Measurements from ENCODE around the gene VRTN. TPM values are rescaled to one million over a fixed set of nuclear protein-coding genes. Genes with fewer than 3 reads are reported as not detected.

VRTN gene
- total and polyA plus RNA-seq, 2 experiments from 2014 or later, result 1.3 to 2.7 TPM

GRCh38 chr14:74360163-74360562 is 11.9 kb downstream of the VRTN start:
- TF ChIP-seq CTCF (IDR thresholded peaks at IDR 0.05; ENCODE audit: low read depth, low read length), result no peak
- Histone ChIP-seq H3K36me3 (no peaks in the 10 kb centered on the region), H3K4me1 (ENCODE audit: low read depth) (no peaks in the 10 kb centered on the region), H3K9me3 (ENCODE audit: low read depth) (no peaks in the 10 kb centered on the region), H3K27ac (no peak overlapping the region), H3K4me3 (no peak overlapping the region), H3K27me3 (no peaks in the 10 kb centered on the region)
- DNase-seq (ENCODE audit: low read depth in 1 of 2, low spot score in 1 of 2), result no peak

- peak; percentile 87 to 88 for DNase-seq (ENCODE audit: low read depth in 1 of 2, low spot score in 1 of 2)
- H3K27me3 ChIP-seq, result no peaks in the 10 kb centered on the region
- peak; percentile 99 for TF ChIP-seq CTCF (IDR thresholded peaks at IDR 0.05; ENCODE audit: low read depth, low read length)
These were observed 14.2 kb downstream of the VRTN start for GRCh38 chr14:74362361-74362915.

GRCh38 chr14:74364271-74364880 is 16.1 kb downstream of the VRTN start:
- H3K36me3 ChIP-seq, result no peaks in the 10 kb centered on the region
- H3K27me3 ChIP-seq, result no peaks in the 10 kb centered on the region
- no peaks in the 10 kb centered on the region for H3K4me1 ChIP-seq (ENCODE audit: low read depth)
- no peak for DNase-seq (ENCODE audit: low read depth in 1 of 2, low spot score in 1 of 2)
- H3K9me3 ChIP-seq (ENCODE audit: low read depth), result no peaks in the 10 kb centered on the region
- no peak for TF ChIP-seq CTCF (IDR thresholded peaks at IDR 0.05; ENCODE audit: low read depth, low read length)
- H3K4me3 ChIP-seq, result no peak overlapping the region
- no peak overlapping the region for H3K27ac ChIP-seq

More at GRCh38 chr14:74362361-74362915, 14.2 kb downstream of the VRTN start:
- Histone ChIP-seq H3K9me3 (ENCODE audit: low read depth) (no peaks in the 10 kb centered on the region), H3K4me3 (no peak overlapping the region), H3K27ac (no peak overlapping the region), H3K4me1 (ENCODE audit: low read depth) (no peaks in the 10 kb centered on the region), H3K36me3 (no peaks in the 10 kb centered on the region)

- no peak overlapping the region for H3K27ac ChIP-seq
- DNase-seq (ENCODE audit: low read depth in 1 of 2, low spot score in 1 of 2), result no peak
- no peak for TF ChIP-seq CTCF (IDR thresholded peaks at IDR 0.05; ENCODE audit: low read depth, low read length)
- no peaks in the 10 kb centered on the region for H3K9me3 ChIP-seq (ENCODE audit: low read depth)
- H3K4me1 ChIP-seq (ENCODE audit: low read depth), result no peaks in the 10 kb centered on the region
- H3K36me3 ChIP-seq, result no peaks in the 10 kb centered on the region
- no peaks in the 10 kb centered on the region for H3K27me3 ChIP-seq
- H3K4me3 ChIP-seq, result no peak overlapping the region
These were observed 19.8 kb downstream of the VRTN start for GRCh38 chr14:74368026-74368425.

- DNase-seq (ENCODE audit: low read depth in 1 of 2, low spot score in 1 of 2), result no peak
- no peaks in the 10 kb centered on the region for H3K4me1 ChIP-seq (ENCODE audit: low read depth)
- H3K27ac ChIP-seq, result no peak overlapping the region
- H3K4me3 ChIP-seq, result no peak overlapping the region
- TF ChIP-seq CTCF (IDR thresholded peaks at IDR 0.05; ENCODE audit: low read depth, low read length), result no peak
- H3K27me3 ChIP-seq, result no peaks in the 10 kb centered on the region
- H3K36me3 ChIP-seq, result no peaks in the 10 kb centered on the region
- H3K9me3 ChIP-seq (ENCODE audit: low read depth), result no peaks in the 10 kb centered on the region
These were observed 20.2 kb downstream of the VRTN start for GRCh38 chr14:74368441-74368840.

Data from cardiac muscle cell (in vitro differentiated cells and primary cell).